MM.1S (cell line): Measurements from ENCODE around the gene ATXN8OS.

Source experiments
- DNase-seq: peaks from one replicate; pipeline ENCODE4 v3.0.0-alpha.2; 2015
- H2AFZ ChIP-seq: fragments of 300-600 bp; sonication (generic); 2 replicates; pipeline ENCODE4 v1.6.0; 2016; ENCODE audit warnings: antibody characterized with exemption, low read length
- H3F3A ChIP-seq: fragments of 300-600 bp; sonication (generic); 2 replicates; pipeline ENCODE4 v1.6.1; 2016; ENCODE audit warnings: mild to moderate bottlenecking, antibody characterized with exemption, low read length, moderate library complexity, mixed read lengths; ENCODE audit not compliant: insufficient read depth
- H3K27ac ChIP-seq: fragments of 300-600 bp; sonication (generic); 2 replicates; pipeline ENCODE4 v1.5.1; 2016; ENCODE audit warnings: mild to moderate bottlenecking, low read length
- H3K27me3 ChIP-seq: fragments of 300-600 bp; sonication (generic); replicated peaks from 2 replicates; pipeline ENCODE4 v1.6.0; 2016; ENCODE audit warnings: low read length; ENCODE audit not compliant: insufficient read depth
- H3K36me3 ChIP-seq: fragments of 300-600 bp; sonication (generic); replicated peaks from 2 replicates; pipeline ENCODE4 v1.6.1; 2016; ENCODE audit warnings: mild to moderate bottlenecking, low read length, mixed read lengths; ENCODE audit not compliant: insufficient read depth
- H3K4me1 ChIP-seq: fragments of 300-600 bp; sonication (generic); 2 replicates; pipeline ENCODE4 v1.6.1; 2016; ENCODE audit warnings: low read length, mixed read lengths
- H3K4me2 ChIP-seq: fragments of 300-600 bp; sonication (generic); 2 replicates; pipeline ENCODE4 v1.6.0; 2016; ENCODE audit warnings: low read depth, low read length
- H3K4me3 ChIP-seq: fragments of 300-600 bp; sonication (generic); 2 replicates; pipeline ENCODE4 v1.5.1; 2016; ENCODE audit warnings: low read length, mixed read lengths
- H3K79me2 ChIP-seq: fragments of 300-600 bp; sonication (generic); 2 replicates; pipeline ENCODE4 v1.6.1; 2016; ENCODE audit warnings: mixed run types, low read length, mixed read lengths
- H3K9ac ChIP-seq: fragments of 300-600 bp; sonication (generic); 2 replicates; pipeline ENCODE4 v1.6.1; 2016; ENCODE audit warnings: low read length, mixed read lengths
- H3K9me2 ChIP-seq: fragments of 300-600 bp; sonication (generic); replicated peaks from 2 replicates; pipeline ENCODE4 v1.6.1; 2016; ENCODE audit warnings: mild to moderate bottlenecking, low read length, mixed read lengths; ENCODE audit not compliant: insufficient read depth
- H3K9me3 ChIP-seq: fragments of 300-600 bp; sonication (generic); replicated peaks from 2 replicates; pipeline ENCODE4 v1.6.1; 2016; ENCODE audit warnings: mild to moderate bottlenecking, low read length, mixed read lengths; ENCODE audit not compliant: insufficient read depth
- H4K20me1 ChIP-seq: fragments of 300-600 bp; sonication (generic); 2 replicates; pipeline ENCODE4 v1.6.1; 2016; ENCODE audit warnings: mild to moderate bottlenecking, low read length, moderate library complexity, mixed read lengths; ENCODE audit not compliant: insufficient read depth
- CTCF ChIP-seq: fragments of 300-600 bp; sonication (generic); IDR thresholded peaks from 2 replicates; pipeline ENCODE4 v1.5.1; 2016; ENCODE audit warnings: antibody characterized with exemption, low read length, mixed read lengths
- EZH2 ChIP-seq: fragments of 300-600 bp; sonication (generic); optimal IDR thresholded peaks from 2 replicates; pipeline ENCODE3; 2017; ENCODE audit warnings: low read depth, mild to moderate bottlenecking, antibody characterized with exemption, low read length, mixed read lengths
- EZH2phosphoT487 ChIP-seq: fragments of 300-600 bp; sonication (generic); IDR thresholded peaks from 2 replicates; pipeline ENCODE4 v1.6.1; 2018; ENCODE audit warnings: antibody characterized with exemption, low read length

ATXN8OS gene

GRCh38 chr13:70088926-70089325 lies 18.7 kb upstream of the ATXN8OS start:
- H3K27me3 ChIP-seq: no peaks in the 10 kb centered on the region
- no peak overlapping the region for H3K27ac ChIP-seq
- H3K9ac ChIP-seq: no peak overlapping the region
- H4K20me1 ChIP-seq: no peaks in the 10 kb centered on the region
- no peaks in the 10 kb centered on the region for H3K9me2 ChIP-seq
- H3K36me3 ChIP-seq: no peaks in the 10 kb centered on the region
- H3K4me1 ChIP-seq: peaks cover 15% of the 10 kb centered on the region
- peaks cover 10% of the 10 kb centered on the region; the same call in 1 of the 2 replicates for H3F3A ChIP-seq
- TF ChIP-seq EZH2phosphoT487 (no peak), CTCF (no peak), EZH2 (no peak)
- no peak for DNase-seq
- no peak overlapping the region for H3K4me3 ChIP-seq
- H2AFZ ChIP-seq: no peak overlapping the region
- H3K9me3 ChIP-seq: no peaks in the 10 kb centered on the region
- no peak overlapping the region for H3K4me2 ChIP-seq
- H3K79me2 ChIP-seq: no peaks in the 10 kb centered on the region

GRCh38 chr13:70090036-70090723 lies 17.4 kb upstream of the ATXN8OS start:
- Histone ChIP-seq H3K4me2 (peak overlapping the region; percentile 62; the same call in 1 of the 2 replicates), H3K9ac (no peak overlapping the region; the same call in 1 of the 2 replicates), H3K27ac (peak overlapping the region; percentile 76), H3K79me2 (no peaks in the 10 kb centered on the region), H2AFZ (peak overlapping the region; percentile 27; the same call in 1 of the 2 replicates), H3K27me3 (no peaks in the 10 kb centered on the region), H3K36me3 (no peaks in the 10 kb centered on the region), H3F3A (peaks cover 10% of the 10 kb centered on the region; the same call in 1 of the 2 replicates), H3K9me3 (no peaks in the 10 kb centered on the region), H3K4me1 (peaks cover 15% of the 10 kb centered on the region), H4K20me1 (no peaks in the 10 kb centered on the region), H3K4me3 (peak overlapping the region; percentile 17), H3K9me2 (no peaks in the 10 kb centered on the region)
- DNase-seq: no peak
- TF ChIP-seq CTCF (no peak), EZH2phosphoT487 (no peak), EZH2 (no peak)

- TF ChIP-seq EZH2phosphoT487 (no peak), CTCF (peak; percentile 31)
- DNase-seq: peak; percentile 18
These were observed 9.0 kb upstream of the ATXN8OS start for GRCh38 chr13:70098669-70099068.

More at GRCh38 chr13:70098669-70099068, 9.0 kb upstream of the ATXN8OS start:
- Histone ChIP-seq H3K36me3 (no peaks in the 10 kb centered on the region), H3F3A (no peaks in the 10 kb centered on the region), H3K9me2 (no peaks in the 10 kb centered on the region), H3K27ac (no peak overlapping the region), H3K27me3 (no peaks in the 10 kb centered on the region), H3K9me3 (no peaks in the 10 kb centered on the region), H2AFZ (no peak overlapping the region), H3K4me1 (no peaks in the 10 kb centered on the region), H3K9ac (no peak overlapping the region), H3K4me3 (no peak overlapping the region), H3K4me2 (no peak overlapping the region), H3K79me2 (no peaks in the 10 kb centered on the region), H4K20me1 (no peaks in the 10 kb centered on the region)
